ENCODE measurements around the gene FERMT3. TPM values are rescaled to one million over a fixed set of nuclear protein-coding genes. Genes with fewer than 3 reads are reported as not detected.

Gene FERMT3
- total and polyA plus RNA-seq, 2 of the 13 experiments (the other 11 are each of a cell fraction or from before 2014, with no cell fraction given), result 0.29 TPM; not detected in 1

GRCh38 chr11:64185175-64185692 lies 21.3 kb upstream of the FERMT3 start (continued):
- no peak for TF ChIP-seq EZH2 (conservative IDR thresholded peaks at IDR 0.05; ENCODE audit: low read depth, low read length)
- peak; percentile 96 for TF ChIP-seq ZNF253 (CRISPR knock-in tag; IDR thresholded peaks at IDR 0.05; ENCODE audit: borderline replicate concordance)
- no peak for TF ChIP-seq RFX3 (CRISPR knock-in tag; IDR thresholded peaks at IDR 0.05)
- peak; percentile 89; the same call in 1 of the 2 replicates for TF ChIP-seq FLYWCH1 (CRISPR knock-in tag; IDR thresholded peaks at IDR 0.05)
- TF ChIP-seq ELF1 (CRISPR knock-in tag; IDR thresholded peaks at IDR 0.05), result peak; percentile 62
- peak; percentile 92 for TF ChIP-seq NFKBIZ (CRISPR knock-in tag; IDR thresholded peaks at IDR 0.05)
- TF ChIP-seq HMG20B (CRISPR knock-in tag; conservative IDR thresholded peaks at IDR 0.05), result 0 out of 2 replicates have a peak, but pooled peaks have one; percentile 16
- TF ChIP-seq AGO2 (optimal IDR thresholded peaks at IDR 0.05; ENCODE audit: low read depth, low read length), result peak; percentile 98
- TF ChIP-seq ZNF512B (CRISPR knock-in tag; IDR thresholded peaks at IDR 0.05; ENCODE audit: borderline replicate concordance), result 0 out of 2 replicates have a peak, but pooled peaks have one; percentile 47
- peak; percentile 45 for TF ChIP-seq FOSL2 (CRISPR knock-in tag; IDR thresholded peaks at IDR 0.05)
- TF ChIP-seq JUNB (CRISPR knock-in tag; IDR thresholded peaks at IDR 0.05; ENCODE audit: borderline replicate concordance), result peak; percentile 73
- peak; percentile 93 for TF ChIP-seq POLR2AphosphoS5 (IDR thresholded peaks at IDR 0.05; ENCODE audit: low read depth, low read length)
- 0 out of 2 replicates have a peak, but pooled peaks have one; percentile 62 for TF ChIP-seq AKAP8 (CRISPR knock-in tag; IDR thresholded peaks at IDR 0.05)
- TF ChIP-seq AFF4 (CRISPR knock-in tag; IDR thresholded peaks at IDR 0.05), result no peak
- TF ChIP-seq ZC3H4 (CRISPR knock-in tag; IDR thresholded peaks at IDR 0.05; ENCODE audit: borderline replicate concordance), result no peak
- TF ChIP-seq MLX (CRISPR knock-in tag; IDR thresholded peaks at IDR 0.05), result peak; percentile 48; the same call in 1 of the 2 replicates
- TF ChIP-seq IKZF5 (CRISPR knock-in tag; IDR thresholded peaks at IDR 0.05), result peak; percentile 72
- TF ChIP-seq SP4 (CRISPR knock-in tag; IDR thresholded peaks at IDR 0.05), result peak; percentile 38
- TF ChIP-seq ZNF260 (CRISPR knock-in tag; IDR thresholded peaks at IDR 0.05; ENCODE audit: borderline replicate concordance, low read depth), result 0 out of 2 replicates have a peak, but pooled peaks have one; percentile 72
- TF ChIP-seq ZNF362 (CRISPR knock-in tag; IDR thresholded peaks at IDR 0.05; ENCODE audit: borderline replicate concordance), result no peak; the same call in 1 of the 2 replicates
- peak; percentile 99 for TF ChIP-seq ZNF737 (CRISPR knock-in tag; IDR thresholded peaks at IDR 0.05; ENCODE audit: borderline replicate concordance)
